H1 (cell line): Measurements from ENCODE around the gene CNBP. TPM values are rescaled to one million over a fixed set of nuclear protein-coding genes. Genes with fewer than 3 reads are reported as not detected.

Experiments used
- CTCF ChIA-PET: fragments of 300-600 bp; sonication (Branson Sonifier 250); formaldehyde crosslinking; loops from one replicate; lab custom pipeline; 2021; ENCODE audit not compliant: partially characterized antibody; lab: Charles Lee
- POLR2A ChIA-PET: fragments of 300-600 bp; sonication (Branson Sonifier 250); formaldehyde crosslinking; loops from one replicate; lab custom pipeline; 2021; ENCODE audit warnings: inconsistent platforms; ENCODE audit not compliant: partially characterized antibody; lab: Charles Lee
- DNase-seq, 2 experiments: peaks; one replicate each; pipeline versions ENCODE4 v3.0.0 to v3.0.0-alpha.2; 2010 to 2022; ENCODE audit warnings: low spot score in 2 of 2, low read depth in 1 of 2, mixed read lengths in 1 of 2
- FAIRE-seq: peaks from 2 replicates; lab custom pipeline; 2011; peaks lifted over from hg19 to GRCh38; lab: Jason Lieb, UNC
- H2AFZ ChIP-seq: 2 replicates; pipeline ENCODE4 v1.8.1; 2012; ENCODE audit warnings: low read length, inconsistent platforms
- H2AK5ac ChIP-seq: 2 replicates; pipeline ENCODE4 v1.6.1; 2013; ENCODE audit warnings: low read depth, low read length
- H2BK120ac ChIP-seq: replicated peaks from 2 replicates; pipeline ENCODE3; 2013; ENCODE audit warnings: low read depth, low read length, inconsistent platforms
- H2BK12ac ChIP-seq: 2 replicates; pipeline ENCODE4 v1.6.1; 2013; ENCODE audit warnings: low read depth, low read length
- H2BK15ac ChIP-seq: 2 replicates; pipeline ENCODE4 v1.6.1; 2013; ENCODE audit warnings: low read length
- H2BK20ac ChIP-seq: 2 replicates; pipeline ENCODE4 v1.6.1; 2013; ENCODE audit warnings: low read length
- H2BK5ac ChIP-seq: 2 replicates; pipeline ENCODE4 v1.6.1; 2013; ENCODE audit warnings: low read depth, low read length
- H3K14ac ChIP-seq: 2 replicates; pipeline ENCODE4 v1.6.1; 2013; ENCODE audit warnings: inconsistent platforms; ENCODE audit not compliant: insufficient read length
- H3K18ac ChIP-seq: 2 replicates; pipeline ENCODE4 v1.6.1; 2013; ENCODE audit warnings: low read length; ENCODE audit errors: extremely low read depth
- H3K23ac ChIP-seq: 2 replicates; pipeline ENCODE4 v1.6.1; 2013; ENCODE audit warnings: inconsistent platforms; ENCODE audit not compliant: insufficient read length
- H3K23me2 ChIP-seq: 2 replicates; pipeline ENCODE4 v1.6.1; 2013; ENCODE audit warnings: low read depth, low read length
- H3K27ac ChIP-seq: 2 replicates; pipeline ENCODE4 v1.6.1; 2011; ENCODE audit warnings: low read depth, low read length, inconsistent platforms
- H3K27me3 ChIP-seq, 4 experiments: replicated peaks in 1 of 4; 1 replicate in 1 of 4; 2 replicates in 3 of 4; pipeline versions ENCODE4 v1.6.1 to v1.8.1; 2011 to 2013; ENCODE audit warnings: low read length in 3 of 4, mild to moderate bottlenecking in 3 of 4, inconsistent platforms in 2 of 4, mixed read lengths in 2 of 4, moderate library complexity in 1 of 4; ENCODE audit not compliant: control insufficient read depth in 3 of 4, insufficient read depth in 3 of 4; ENCODE audit errors: extremely low read depth in 1 of 4
- H3K36me3 ChIP-seq, 4 experiments: 2 replicates each; pipeline versions ENCODE4 v1.6.1 to v1.8.1; 2011 to 2013; ENCODE audit warnings: mild to moderate bottlenecking in 4 of 4, low read length in 3 of 4, moderate library complexity in 2 of 4, control low read depth in 1 of 4, inconsistent platforms in 1 of 4; ENCODE audit not compliant: insufficient read depth in 4 of 4, control insufficient read depth in 2 of 4
- H3K4ac ChIP-seq: replicated peaks from 2 replicates; pipeline ENCODE3; 2013; ENCODE audit warnings: low read length, low read depth, mixed read lengths, inconsistent platforms; ENCODE audit not compliant: insufficient read length
- H3K4me1 ChIP-seq, 4 experiments: replicated peaks in 1 of 4; 1 replicate in 1 of 4; 2 replicates in 3 of 4; pipeline versions ENCODE4 v1.6.1 to v1.8.1; 2011 to 2013; ENCODE audit warnings: low read length in 3 of 4, inconsistent platforms in 2 of 4, mixed read lengths in 1 of 4; ENCODE audit not compliant: insufficient read depth in 4 of 4, control insufficient read depth in 3 of 4
- H3K4me2 ChIP-seq, 2 experiments: 2 replicates each; pipeline versions ENCODE4 v1.6.1 to v1.8.1; 2011 to 2013; ENCODE audit warnings: low read depth in 2 of 2, low read length in 2 of 2, control low read depth in 1 of 2, inconsistent platforms in 1 of 2, mild to moderate bottlenecking in 1 of 2; ENCODE audit not compliant: insufficient read depth in 1 of 2
- H3K4me3 ChIP-seq, 4 experiments: fragments of 200-600, 300-600 bp in 1 of 4; sonication (generic), shearing (Covaris generic), sonication (Bioruptor Twin) in 1 of 4; 2 replicates each; pipeline versions ENCODE4 v1.5.1 to v1.8.1; 2011 to 2016; ENCODE audit warnings: low read length in 4 of 4, low read depth in 3 of 4, control low read depth in 2 of 4, inconsistent platforms in 2 of 4, mild to moderate bottlenecking in 2 of 4, mixed read lengths in 1 of 4, moderate library complexity in 1 of 4; ENCODE audit not compliant: insufficient read depth in 2 of 4; ENCODE audit errors: extremely low read depth in 1 of 4
- H3K56ac ChIP-seq: replicated peaks from 2 replicates; pipeline ENCODE3; 2013; ENCODE audit warnings: low read depth, mild to moderate bottlenecking, mixed read lengths, low read length, inconsistent platforms; ENCODE audit not compliant: insufficient read length
- H3K79me1 ChIP-seq: 2 replicates; pipeline ENCODE4 v1.6.1; 2013; ENCODE audit warnings: low read depth, low read length, control low read depth
- H3K79me2 ChIP-seq, 2 experiments: 2 replicates each; pipeline versions ENCODE4 v1.6.1 to v1.8.1; 2012 to 2013; ENCODE audit warnings: low read length in 2 of 2, mild to moderate bottlenecking in 2 of 2, inconsistent platforms in 1 of 2; ENCODE audit not compliant: insufficient read depth in 2 of 2, control insufficient read depth in 1 of 2
- H3K9ac ChIP-seq, 4 experiments: replicated peaks in 1 of 4; 1 replicate in 1 of 4; 2 replicates in 3 of 4; pipeline versions ENCODE4 v1.6.1 to v1.8.1; 2011 to 2013; ENCODE audit warnings: low read depth in 3 of 4, low read length in 3 of 4, control low read depth in 2 of 4, mild to moderate bottlenecking in 2 of 4, moderate library complexity in 2 of 4, inconsistent platforms in 1 of 4; ENCODE audit errors: extremely low read depth in 1 of 4
- H3K9me3 ChIP-seq, 2 experiments: 2 replicates each; pipeline versions ENCODE4 v1.6.1 to v1.8.1; 2012 to 2013; ENCODE audit warnings: mild to moderate bottlenecking in 2 of 2, moderate library complexity in 2 of 2, control low read depth in 1 of 2, inconsistent platforms in 1 of 2, low read depth in 1 of 2, low read length in 1 of 2, mixed read lengths in 1 of 2; ENCODE audit not compliant: insufficient read depth in 2 of 2
- H4K20me1 ChIP-seq, 2 experiments: replicated peaks in 1 of 2; 2 replicates each; pipeline versions ENCODE3 to v1.8.1; 2011 to 2013; ENCODE audit warnings: inconsistent platforms in 2 of 2, low read length in 2 of 2, mild to moderate bottlenecking in 1 of 2; ENCODE audit not compliant: insufficient read depth in 2 of 2, control insufficient read depth in 1 of 2
- H4K5ac ChIP-seq: 2 replicates; pipeline ENCODE4 v1.6.1; 2013; ENCODE audit warnings: low read length, low read depth, mixed read lengths, inconsistent platforms; ENCODE audit not compliant: insufficient read length
- H4K8ac ChIP-seq: 2 replicates; pipeline ENCODE4 v1.8.0; 2013; ENCODE audit warnings: mild to moderate bottlenecking, moderate library complexity, low read length, inconsistent platforms; ENCODE audit not compliant: insufficient read depth; ENCODE audit errors: extremely low read depth
- H4K91ac ChIP-seq: replicated peaks from 2 replicates; pipeline ENCODE3; 2013; ENCODE audit warnings: low read length, mixed read lengths, inconsistent platforms; ENCODE audit not compliant: insufficient read length
- ATF3 ChIP-seq: IDR thresholded peaks from 2 replicates; pipeline ENCODE4 v1.6.1; 2011; ENCODE audit warnings: low read depth, mild to moderate bottlenecking, low read length; ENCODE audit not compliant: insufficient read depth
- GTF2F1 ChIP-seq: IDR thresholded peaks from 2 replicates; pipeline ENCODE4 v1.6.1; 2012; ENCODE audit warnings: low read depth, low read length, improper control_type of control experiment, borderline replicate concordance
- JUND ChIP-seq: IDR thresholded peaks from 2 replicates; pipeline ENCODE4 v1.6.1; 2011; ENCODE audit warnings: mild to moderate bottlenecking, improper control_type of control experiment, low read length
- KDM5A ChIP-seq: fragments of 200-600 bp; IDR thresholded peaks from 2 replicates; pipeline ENCODE4 v1.7.1; 2012; ENCODE audit warnings: mild to moderate bottlenecking, low read length, inconsistent platforms, mixed read lengths
- NANOG ChIP-seq: IDR thresholded peaks from 2 replicates; pipeline ENCODE4 v1.6.1; 2011; ENCODE audit warnings: low read length, low read depth, mild to moderate bottlenecking, inconsistent platforms; ENCODE audit not compliant: insufficient read depth, poor library complexity, severe bottlenecking
- RNF2 ChIP-seq: fragments of 200-900, 300-1000 bp; sonication (generic); IDR thresholded peaks from 2 replicates; pipeline ENCODE4 v1.7.1; 2016; ENCODE audit warnings: borderline replicate concordance, low read depth, mild to moderate bottlenecking, antibody characterized with exemption, low read length; ENCODE audit not compliant: poor library complexity, severe bottlenecking; ENCODE audit errors: missing control alignments
- RXRA ChIP-seq: IDR thresholded peaks from 2 replicates; pipeline ENCODE4 v1.6.1; 2011; ENCODE audit warnings: low read depth, mild to moderate bottlenecking, low read length, moderate library complexity; ENCODE audit not compliant: insufficient read depth
- SAP30 ChIP-seq: fragments of 300-600 bp; sonication (generic); IDR thresholded peaks from 2 replicates; pipeline ENCODE4 v1.7.1; 2012; ENCODE audit warnings: low read length, moderate library complexity, mild to moderate bottlenecking, inconsistent platforms; ENCODE audit not compliant: insufficient read depth, insufficient replicate concordance
- TBP ChIP-seq: IDR thresholded peaks from 2 replicates; pipeline ENCODE4 v1.6.1; 2011; ENCODE audit warnings: low read depth, low read length, improper control_type of control experiment
- WGBS, 2 experiments: shearing (Covaris generic) in 1 of 2; methylation state at CpG; one replicate each; pipeline versions ENCODE4 v1.1.6 to v1.1.7; 2013 to 2015; ENCODE audit warnings: low lambda C conversion rate in 2 of 2, mixed read lengths in 2 of 2, inconsistent platforms in 1 of 2, low coverage in 1 of 2, missing lambda C conversion rate in 1 of 2; ENCODE audit not compliant: insufficient replicate concordance in 2 of 2, insufficient coverage in 1 of 2, insufficient read length in 1 of 2; ENCODE audit errors: extremely low coverage in 1 of 2, missing lambda C conversion rate in 1 of 2; 5-methylcytosine and 5-hydroxymethylcytosine counted together
- polyA plus RNA-seq, 7 experiments: library from polyadenylated mRNA; depleted of rRNA in 3 of 7; stranded (reverse) in 5 of 7; unstranded in 2 of 7; fragments of >200 nt in 5 of 7; fragments of 200-250 nt in 2 of 7; gene quantifications; 1 replicate in 5 of 7; 2 replicates in 1 of 7; 4 replicates in 1 of 7; pipeline versions ENCODE4 v1.2.1 to v1.2.3, GENCODE V29; 2011 to 2013; ENCODE audit warnings: missing spikeins in 2 of 7, mixed read lengths in 2 of 7
- total RNA-seq: library from RNA; stranded (reverse); fragmentation: NEBNext Ultra II Directional; extraction: Animal tissue kit (Norgen Biotek cat#: 25700); gene quantifications from 2 replicates; pipeline ENCODE4 v1.2.1, GENCODE V29; 2021
- TF ChIP-seq, protein P1 (sequence below): IDR thresholded peaks from 2 replicates; pipeline ENCODE4 v1.6.1; 2012; ENCODE audit warnings: inconsistent platforms

CNBP gene
- total and polyA plus RNA-seq, 2 of the 8 experiments (the other 6 are each of a cell fraction or from before 2014, with no cell fraction given), result 315 to 371 TPM

GRCh38 chr3:129187857-129188256, 4.2 kb upstream of the CNBP start:
- Histone ChIP-seq H3K4me2 (no peak overlapping the region), H2AFZ (no peak overlapping the region), H2BK15ac (no peak overlapping the region), H3K56ac (no peak overlapping the region), H3K4ac (no peak overlapping the region), H3K79me1 (0 out of 2 replicates have a peak, but pooled peaks cover 2% of the 10 kb centered on the region), H2BK12ac (no peak overlapping the region), H2BK20ac (no peak overlapping the region), H2BK5ac (no peak overlapping the region), H2AK5ac (no peak overlapping the region), H3K36me3 (no peaks in the 10 kb centered on the region), H4K8ac (no peak overlapping the region), H4K5ac (no peak overlapping the region), H3K18ac (no peak overlapping the region), H3K9me3 (no peaks in the 10 kb centered on the region), H2BK120ac (no peak overlapping the region), H3K9ac (no peak overlapping the region), H3K4me3 (no peak overlapping the region), H3K27me3 (no peaks in the 10 kb centered on the region), H3K23me2 (no peaks in the 10 kb centered on the region), H3K4me1 (no peaks in the 10 kb centered on the region; a peak in 1 of 7 replicates), H4K20me1 (no peaks in the 10 kb centered on the region), H3K14ac (no peak overlapping the region), H3K79me2 (peaks cover 5 to 19% of the 10 kb centered on the region in 2 experiments), H4K91ac (no peak overlapping the region), H3K27ac (no peak overlapping the region), H3K23ac (no peak overlapping the region)
- DNase-seq (no peak), FAIRE-seq (no peak)
- WGBS, 2 experiments, result 86% methylated on average over 1 of the region's 1 CpG; no CpG with 5 or more reads in 1 of the 2 experiments
- CTCF ChIA-PET, result interaction anchor here (0.6 to 7.8 kb wide), 3 partner anchors 18 to 58 kb away, joined by 3 to 45 read pairs (median 3); no protein-coding TSS in a partner anchor
- POLR2A ChIA-PET, result interaction anchor here (1.5 to 1.9 kb wide), 4 partner anchors 9 to 61 kb away, joined by 4 to 9 read pairs (median 5); no protein-coding TSS in a partner anchor
- no peak for TF ChIP-seq JUND
- no peak for TF ChIP-seq RNF2
- TF ChIP-seq SAP30, result no peak
- no peak for TF ChIP-seq RXRA
- TF ChIP-seq ATF3, result no peak
- TF ChIP-seq KDM5A, result no peak
- TF ChIP-seq, protein P1, sequence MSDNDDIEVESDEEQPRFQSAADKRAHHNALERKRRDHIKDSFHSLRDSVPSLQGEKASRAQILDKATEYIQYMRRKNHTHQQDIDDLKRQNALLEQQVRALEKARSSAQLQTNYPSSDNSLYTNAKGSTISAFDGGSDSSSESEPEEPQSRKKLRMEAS, result no peak
- no peak for TF ChIP-seq GTF2F1
- TF ChIP-seq TBP, result no peak
- no peak for TF ChIP-seq NANOG
